IMR-90 (cell line): Measurements from ENCODE around the gene GABBR1. TPM values are rescaled to one million over a fixed set of nuclear protein-coding genes. Genes with fewer than 3 reads are reported as not detected.

Experiments
- ATAC-seq: fragments of 200-7000 bp; cut with Tn5 transposase; 2 replicates; pipeline ENCODE4 v1.9.1; 2020; ENCODE audit warnings: low read depth, mild to moderate bottlenecking, moderate library complexity
- BruUV-seq: library from RNA; stranded (reverse); fragments of 400-500 nt; replicated peaks from 2 replicates; lab custom pipeline; 2021; lab: Mats Ljungman, UMichigan
- CTCF ChIA-PET: fragments of 300-600 bp; formaldehyde crosslinking; extraction: SDS; loops from one replicate; lab custom pipeline; 2021; ENCODE audit warnings: antibody characterized with exemption; lab: Yijun Ruan, JAX
- POLR2A ChIA-PET: fragments of 300-600 bp; sonication (Branson Sonifier 250); formaldehyde crosslinking; loops from one replicate; lab custom pipeline; 2022; ENCODE audit warnings: antibody characterized with exemption; ENCODE audit not compliant: unreplicated experiment; lab: Charles Lee
- DNase-seq: peaks from one replicate; pipeline ENCODE4 v3.0.0; 2013
- H2AFZ ChIP-seq: replicated peaks from 2 replicates; pipeline ENCODE3; 2013; ENCODE audit warnings: low read length, mild to moderate bottlenecking; ENCODE audit not compliant: poor library complexity
- H2AK5ac ChIP-seq: 2 replicates; pipeline ENCODE4 v1.6.1; 2013; ENCODE audit warnings: low read depth, low read length, inconsistent platforms
- H2AK9ac ChIP-seq: replicated peaks from 2 replicates; pipeline ENCODE3; 2013; ENCODE audit warnings: mild to moderate bottlenecking, low read depth, low read length, moderate library complexity; ENCODE audit not compliant: poor library complexity
- H2BK120ac ChIP-seq: 2 replicates; pipeline ENCODE4 v1.6.1; 2013; ENCODE audit warnings: low read depth, low read length, inconsistent platforms
- H2BK15ac ChIP-seq: 3 replicates; pipeline ENCODE4 v1.6.1; 2013; ENCODE audit warnings: low read depth, low read length, inconsistent platforms
- H2BK20ac ChIP-seq: 2 replicates; pipeline ENCODE4 v1.6.1; 2013; ENCODE audit warnings: low read depth, mild to moderate bottlenecking, inconsistent platforms, low read length, moderate library complexity
- H2BK5ac ChIP-seq: 2 replicates; pipeline ENCODE4 v1.6.1; 2013; ENCODE audit warnings: mild to moderate bottlenecking, low read depth, low read length, inconsistent platforms; ENCODE audit not compliant: poor library complexity, severe bottlenecking
- H3K14ac ChIP-seq: replicated peaks from 2 replicates; pipeline ENCODE4 v1.6.1; 2013; ENCODE audit warnings: low read depth, low read length, inconsistent platforms
- H3K18ac ChIP-seq: 2 replicates; pipeline ENCODE4 v1.6.1; 2013; ENCODE audit warnings: low read depth, low read length, control low read depth
- H3K23ac ChIP-seq: 2 replicates; pipeline ENCODE4 v1.6.1; 2013; ENCODE audit warnings: low read depth, low read length, inconsistent platforms
- H3K27ac ChIP-seq: 2 replicates; pipeline ENCODE4 v1.5.1; 2013; ENCODE audit warnings: mild to moderate bottlenecking, control low read depth, low read length; ENCODE audit not compliant: insufficient read depth
- H3K27me3 ChIP-seq: 2 replicates; pipeline ENCODE4 v1.6.1; 2013; ENCODE audit warnings: low read length; ENCODE audit not compliant: control insufficient read depth, insufficient read depth
- H3K36me3 ChIP-seq: 2 replicates; pipeline ENCODE4 v1.6.1; 2013; ENCODE audit warnings: low read length, mixed read lengths; ENCODE audit not compliant: control insufficient read depth, insufficient read depth
- H3K4ac ChIP-seq: 2 replicates; pipeline ENCODE4 v1.6.1; 2013; ENCODE audit warnings: low read depth, low read length, inconsistent platforms
- H3K4me1 ChIP-seq: 2 replicates; pipeline ENCODE4 v1.6.1; 2013; ENCODE audit warnings: low read length, mixed read lengths; ENCODE audit not compliant: control insufficient read depth, insufficient read depth
- H3K4me2 ChIP-seq: 2 replicates; pipeline ENCODE4 v1.6.1; 2013; ENCODE audit warnings: low read depth, mild to moderate bottlenecking, control low read depth, low read length, moderate library complexity
- H3K4me3 ChIP-seq: 2 replicates; pipeline ENCODE4 v1.5.1; 2013; ENCODE audit warnings: low read depth, mild to moderate bottlenecking, control low read depth, low read length, moderate library complexity; ENCODE audit not compliant: insufficient read depth
- H3K56ac ChIP-seq: 2 replicates; pipeline ENCODE4 v1.6.1; 2013; ENCODE audit warnings: low read length, inconsistent platforms; ENCODE audit not compliant: insufficient read depth; ENCODE audit errors: extremely low read depth
- H3K79me1 ChIP-seq, 2 experiments: 2 replicates each; pipeline ENCODE4 v1.6.1; 2013; ENCODE audit warnings: low read length in 2 of 2, inconsistent platforms in 1 of 2, low read depth in 1 of 2
- H3K9ac ChIP-seq: 2 replicates; pipeline ENCODE4 v1.6.1; 2013; ENCODE audit warnings: low read depth, low read length, control low read depth
- H3K9me1 ChIP-seq: 2 replicates; pipeline ENCODE4 v1.6.1; 2013; ENCODE audit warnings: low read length, inconsistent platforms; ENCODE audit not compliant: insufficient read depth
- H3K9me3 ChIP-seq: 2 replicates; pipeline ENCODE4 v1.6.1; 2013; ENCODE audit warnings: low read length; ENCODE audit not compliant: control insufficient read depth, insufficient read depth
- H4K20me1 ChIP-seq: 2 replicates; pipeline ENCODE4 v1.6.1; 2013; ENCODE audit warnings: low read length, inconsistent platforms; ENCODE audit not compliant: insufficient read depth
- H4K5ac ChIP-seq: 2 replicates; pipeline ENCODE4 v1.6.1; 2013; ENCODE audit warnings: mild to moderate bottlenecking, low read depth, low read length, control low read depth
- H4K8ac ChIP-seq, 2 experiments: 2 replicates each; pipeline ENCODE4 v1.6.1; 2013; ENCODE audit warnings: low read depth in 2 of 2, low read length in 2 of 2, control low read depth in 1 of 2, inconsistent platforms in 1 of 2
- H4K91ac ChIP-seq: 2 replicates; pipeline ENCODE4 v1.6.1; 2013; ENCODE audit warnings: low read depth, low read length, inconsistent platforms; ENCODE audit not compliant: insufficient read depth
- CHD1 ChIP-seq: IDR thresholded peaks from 2 replicates; pipeline ENCODE4 v1.6.1; 2012; ENCODE audit warnings: low read depth, low read length, improper control_type of control experiment
- MAZ ChIP-seq: IDR thresholded peaks from 2 replicates; pipeline ENCODE4 v1.6.1; 2012; ENCODE audit warnings: low read depth, mild to moderate bottlenecking, low read length, improper control_type of control experiment, moderate library complexity, borderline replicate concordance
- MXI1 ChIP-seq: IDR thresholded peaks from 2 replicates; pipeline ENCODE4 v1.6.1; 2012; ENCODE audit warnings: low read depth, mild to moderate bottlenecking, low read length, moderate library complexity, borderline replicate concordance
- RAD21 ChIP-seq: IDR thresholded peaks from 2 replicates; pipeline ENCODE4 v1.6.1; 2012; ENCODE audit warnings: low read length, improper control_type of control experiment
- RCOR1 ChIP-seq: IDR thresholded peaks from 2 replicates; pipeline ENCODE4 v1.6.1; 2012; ENCODE audit warnings: mild to moderate bottlenecking, low read length, improper control_type of control experiment; ENCODE audit not compliant: insufficient replicate concordance
- RFX5 ChIP-seq: IDR thresholded peaks from 2 replicates; pipeline ENCODE4 v1.8.0; 2012; ENCODE audit warnings: low read depth, mild to moderate bottlenecking, low read length, moderate library complexity
- SMC3 ChIP-seq: fragments of 150-350 bp; IDR thresholded peaks from 2 replicates; pipeline ENCODE4 v1.6.1; 2016; ENCODE audit warnings: low read depth, mild to moderate bottlenecking, antibody characterized with exemption, low read length, moderate library complexity
- whole genome bisulfite sequencing, 2 experiments: methylation state at CpG; one replicate each; pipeline versions ENCODE4 v1.1.5 to v1.1.7; 2013; ENCODE audit warnings: missing lambda C conversion rate in 2 of 2; ENCODE audit not compliant: insufficient read length in 1 of 2; ENCODE audit errors: extremely low coverage in 2 of 2; 5-methylcytosine and 5-hydroxymethylcytosine counted together
- dilution Hi-C: fragments of 300-500 bp; cut with HindIII; formaldehyde crosslinking; loops from one replicate; pipeline ENCODE4 v1.14.3; 2018; ENCODE audit warnings: low sequenced_read_pairs; ENCODE audit not compliant: unreplicated experiment
- in situ Hi-C: fragments of 300-500 bp; cut with MboI; formaldehyde crosslinking; loops from 3 replicates; pipeline ENCODE4 v1.14.3; 2019; ENCODE audit warnings: low sequenced_read_pairs, inconsistent platforms, mixed read lengths
- intact Hi-C: fragments of 100-400 bp; cut with micrococcal nuclease; formaldehyde crosslinking; loops from 2 replicates; pipeline ENCODE4 v1.10.0; 2022
- polyA plus RNA-seq, 3 experiments: library from polyadenylated mRNA; depleted of rRNA; stranded (reverse); fragments of >200 nt; gene quantifications; 2 replicates each; pipeline ENCODE4 v1.2.3, GENCODE V29; 2012; ENCODE audit warnings: low replicate concordance in 1 of 3
- total RNA-seq: library from RNA; depleted of rRNA; stranded (reverse); fragments of >200 nt; gene quantifications from 2 replicates; pipeline ENCODE4 v1.2.3, GENCODE V29; 2012
- TF ChIP-seq, protein P1 (sequence below): conservative IDR thresholded peaks from 2 replicates; pipeline ENCODE4 v1.5.1; 2012; ENCODE audit warnings: mild to moderate bottlenecking, low read depth, low read length, improper control_type of control experiment

Gene GABBR1
- total and polyA plus RNA-seq, 2 of the 4 experiments (the other 2 are of a cell fraction) = 5.9 to 31.5 TPM

DNA sequence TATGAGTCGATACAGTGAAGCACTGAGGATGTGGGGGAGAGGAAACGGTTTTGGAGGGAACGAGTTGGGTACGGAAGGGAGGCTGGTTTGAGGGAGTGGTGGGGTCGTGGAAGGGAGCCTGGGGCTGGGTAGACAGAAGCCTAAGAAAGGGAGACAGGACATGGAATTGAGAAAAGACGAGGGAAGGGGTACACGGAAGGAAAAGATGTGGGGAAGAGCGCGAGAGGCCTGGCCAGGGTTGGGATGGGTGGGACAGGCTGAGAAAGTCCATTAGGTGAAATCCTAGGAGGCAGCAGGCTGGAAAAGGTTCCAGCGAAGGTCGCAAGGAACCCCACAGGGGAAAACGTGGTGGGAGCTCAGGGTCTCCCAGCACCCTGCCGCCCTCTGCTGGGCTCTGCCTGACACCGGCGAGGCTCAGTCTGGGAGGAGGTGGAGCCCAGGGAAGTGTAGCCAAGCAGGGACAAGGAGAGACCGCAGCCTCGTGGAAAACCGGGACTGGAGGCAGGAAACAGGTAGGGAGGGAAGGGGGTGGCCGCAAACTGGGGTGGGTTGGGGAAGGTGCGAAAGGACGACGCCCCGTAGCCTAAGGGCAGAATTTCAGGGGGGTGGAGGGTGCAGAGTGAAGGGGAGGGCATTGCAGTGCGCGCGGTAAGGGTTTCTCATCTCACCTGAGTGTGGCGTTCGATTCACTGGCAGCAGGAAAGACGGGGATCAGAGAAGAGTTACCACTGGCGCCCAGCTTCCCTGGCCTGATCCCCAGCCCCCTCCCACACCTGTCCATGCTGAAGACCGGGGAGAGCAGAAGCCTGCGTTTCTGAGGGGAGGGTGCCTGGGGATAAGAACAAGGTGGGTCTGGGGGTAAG is 4.3 kb downstream of the GABBR1 start:
- ATAC-seq (peak; percentile 48), DNase-seq (peak; percentile 73)
- BruUV-seq = no TSS peak
- Histone ChIP-seq H3K56ac (peak overlapping the region; percentile 71; the same call in 1 of the 2 replicates), H3K4ac (peak overlapping the region; percentile 70), H4K5ac (peak overlapping the region; percentile 16; the same call in 1 of the 2 replicates), H3K14ac (peak overlapping the region; percentile 29), H3K9me1 (peaks cover 14% of the 10 kb centered on the region), H3K4me1 (peaks cover 14% of the 10 kb centered on the region), H2BK5ac (peak overlapping the region; percentile 49), H3K18ac (peak overlapping the region; percentile 58), H4K8ac (peak overlapping the region; percentile 74 to 88; a peak in 3 of 4 replicates), H2BK120ac (peak overlapping the region; percentile 68; the same call in 1 of the 2 replicates), H3K9ac (peak overlapping the region; percentile 88), H3K4me3 (peak overlapping the region; percentile 63), H3K36me3 (peaks cover 2% of the 10 kb centered on the region; the same call in 1 of the 2 replicates), H3K9me3 (no peaks in the 10 kb centered on the region), H2AK9ac (peak overlapping the region; percentile 59), H3K27ac (peak overlapping the region; percentile 90), H3K23ac (peak overlapping the region; percentile 55), H4K91ac (peak overlapping the region; percentile 56), H3K27me3 (no peaks in the 10 kb centered on the region), H4K20me1 (peaks cover 4% of the 10 kb centered on the region), H3K4me2 (peak overlapping the region; percentile 93), H2BK20ac (no peak overlapping the region), H2AK5ac (peak overlapping the region; percentile 90), H2BK15ac (peak overlapping the region; percentile 72; the same call in 1 of the 3 replicates), H2AFZ (peak overlapping the region; percentile 96), H3K79me1 (peaks cover 26 to 61% of the 10 kb centered on the region in 2 experiments; a peak in 3 of 4 replicates)
- dilution Hi-C loops (no loop called here), in situ Hi-C loops (no loop called here), intact Hi-C loops (no loop called here)
- TF ChIP-seq RFX5 (no peak; the same call in 1 of the 2 replicates), MAZ (peak; percentile 51; the same call in 1 of the 2 replicates), RCOR1 (no peak), MXI1 (peak; percentile 67; the same call in 1 of the 2 replicates), CHD1 (no peak), SMC3 (peak; percentile 25; the same call in 1 of the 2 replicates), RAD21 (peak; percentile 56)
- TF ChIP-seq, protein P1, sequence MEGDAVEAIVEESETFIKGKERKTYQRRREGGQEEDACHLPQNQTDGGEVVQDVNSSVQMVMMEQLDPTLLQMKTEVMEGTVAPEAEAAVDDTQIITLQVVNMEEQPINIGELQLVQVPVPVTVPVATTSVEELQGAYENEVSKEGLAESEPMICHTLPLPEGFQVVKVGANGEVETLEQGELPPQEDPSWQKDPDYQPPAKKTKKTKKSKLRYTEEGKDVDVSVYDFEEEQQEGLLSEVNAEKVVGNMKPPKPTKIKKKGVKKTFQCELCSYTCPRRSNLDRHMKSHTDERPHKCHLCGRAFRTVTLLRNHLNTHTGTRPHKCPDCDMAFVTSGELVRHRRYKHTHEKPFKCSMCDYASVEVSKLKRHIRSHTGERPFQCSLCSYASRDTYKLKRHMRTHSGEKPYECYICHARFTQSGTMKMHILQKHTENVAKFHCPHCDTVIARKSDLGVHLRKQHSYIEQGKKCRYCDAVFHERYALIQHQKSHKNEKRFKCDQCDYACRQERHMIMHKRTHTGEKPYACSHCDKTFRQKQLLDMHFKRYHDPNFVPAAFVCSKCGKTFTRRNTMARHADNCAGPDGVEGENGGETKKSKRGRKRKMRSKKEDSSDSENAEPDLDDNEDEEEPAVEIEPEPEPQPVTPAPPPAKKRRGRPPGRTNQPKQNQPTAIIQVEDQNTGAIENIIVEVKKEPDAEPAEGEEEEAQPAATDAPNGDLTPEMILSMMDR = peak; percentile 75
- ChIA-PET CTCF (no interaction called here), POLR2A (interaction anchor here (0.6 kb wide), 2 partner anchors 11 to 914 kb away, joined by 4 to 14 read pairs; no protein-coding TSS in a partner anchor)
- 0% methylated on average over 4 of the region's 32 CpGs; no CpG with 5 or more reads in 1 of the 2 experiments for WGBS, 2 experiments
